Transverse colon (tissue), 4 donors: ENCODE measurements around the gene MAFB.

Experiments
- CTCF ChIP-seq, 5 experiments: fragments of 200-600 bp in 3 of 5; fragments of 450-650 bp in 2 of 5; sonication (generic) in 3 of 5; IDR thresholded peaks; 1 replicate in 2 of 5; 2 replicates in 3 of 5; pipeline ENCODE4 v1.5.1; 2016 to 2017; ENCODE audit warnings: antibody characterized with exemption in 5 of 5, inconsistent platforms in 3 of 5, mild to moderate bottlenecking in 2 of 5, moderate library complexity in 1 of 5
- POLR2A ChIP-seq: fragments of 450-650 bp; IDR thresholded peaks from one replicate; pipeline ENCODE4 v1.6.1; 2016; ENCODE audit warnings: antibody characterized with exemption, mild to moderate bottlenecking, moderate library complexity
- POLR2AphosphoS5 ChIP-seq, 3 donors: sonication (generic); formaldehyde crosslinking; IDR thresholded peaks; one replicate each; pipeline ENCODE4 v1.6.1; 2016; ENCODE audit warnings: antibody characterized with exemption in 3 of 3

- TF ChIP-seq POLR2AphosphoS5 (IDR thresholded peaks at IDR 0.05) (no peak), POLR2A (no peak), CTCF (IDR thresholded peaks at IDR 0.05) (no peak)
Observed at GRCh38 chr20:40680161-40680959, 8.7 kb downstream of the MAFB start.
